ENCODE results near the gene SORCS2. TPM values are rescaled to one million over a fixed set of nuclear protein-coding genes. Genes with fewer than 3 reads are reported as not detected.

Gene SORCS2
- total and polyA plus RNA-seq, 2 of the 8 experiments (the other 6 are each of a cell fraction or from before 2014, with no cell fraction given): 0.36 to 1.8 TPM

GRCh38 chr4:7777017-7777710, 584.8 kb downstream of the SORCS2 start:
- 91% methylated on average over 17 of the region's 17 CpGs; no CpG with 5 or more reads in 1 of the 2 experiments for WGBS, 2 experiments (ENCODE audit: extremely low coverage in 1 of 2, insufficient coverage in 1 of 2, insufficient read length in 1 of 2, insufficient replicate concordance in 2 of 2, low coverage in 1 of 2, low lambda C conversion rate in 2 of 2, missing lambda C conversion rate in 1 of 2)
- TF ChIP-seq CREB1 (IDR thresholded peaks at IDR 0.05) (no peak), NANOG (IDR thresholded peaks at IDR 0.05; ENCODE audit: insufficient read depth, low read depth, low read length, poor library complexity, severe bottlenecking) (no peak), FOSL1 (IDR thresholded peaks at IDR 0.05; ENCODE audit: insufficient read depth, low read depth, low read length) (no peak), CTCF (IDR thresholded peaks at IDR 0.05; ENCODE audit: control extremely low read depth in 1 of 3, insufficient read depth in 1 of 3, low read depth in 1 of 3, low read length in 3 of 3) (no peak), RFX5 (IDR thresholded peaks at IDR 0.05; ENCODE audit: borderline replicate concordance, low read depth, low read length) (no peak), YY1 (IDR thresholded peaks at IDR 0.05; ENCODE audit: low read depth, low read length) (no peak), BCL11A (IDR thresholded peaks at IDR 0.05; ENCODE audit: low read depth in 2 of 2, low read length in 2 of 2) (no peak), CBX5 (IDR thresholded peaks at IDR 0.05; ENCODE audit: low read depth, low read length) (no peak), ATF3 (IDR thresholded peaks at IDR 0.05; ENCODE audit: insufficient read depth, low read depth, low read length) (no peak), POLR2AphosphoS5 (IDR thresholded peaks at IDR 0.05; ENCODE audit: low read depth, low read length) (no peak)

More at GRCh38 chr4:7777017-7777710, 584.8 kb downstream of the SORCS2 start:
- CTCF ChIA-PET (ENCODE audit: partially characterized antibody): interaction anchor here (1.2 to 2.3 kb wide), 2 partner anchors 23 to 67 kb away, joined by 3 to 8 read pairs; no protein-coding TSS in a partner anchor
- no peak overlapping the region for H3K9ac ChIP-seq (replicated peaks in 1 of 4; ENCODE audit: extremely low read depth in 1 of 4, low read depth in 3 of 4, low read length in 3 of 4)
- no peak overlapping the region for H3K56ac ChIP-seq (replicated peaks; ENCODE audit: insufficient read length, low read depth, low read length)
- H3K23me2 ChIP-seq (ENCODE audit: low read depth, low read length): no peaks in the 10 kb centered on the region
- POLR2A ChIA-PET (ENCODE audit: partially characterized antibody): no interaction called here
- H2BK15ac ChIP-seq (ENCODE audit: low read length): no peak overlapping the region
- DNase-seq (ENCODE audit: low read depth in 1 of 2, low spot score in 2 of 2) (no peak), FAIRE-seq (no peak)
- H2BK12ac ChIP-seq (ENCODE audit: low read depth, low read length): no peak overlapping the region
- no peak overlapping the region for H4K5ac ChIP-seq (ENCODE audit: insufficient read length, low read depth, low read length)
- no peaks in the 10 kb centered on the region for H3K27me3 ChIP-seq (replicated peaks in 1 of 4; ENCODE audit: control insufficient read depth in 3 of 4, extremely low read depth in 1 of 4, insufficient read depth in 3 of 4, low read length in 3 of 4)
- no peak overlapping the region for H4K8ac ChIP-seq (ENCODE audit: extremely low read depth, insufficient read depth, low read length)
- H2AK5ac ChIP-seq (ENCODE audit: low read depth, low read length): no peak overlapping the region
- peaks cover 0 to 15% (median 4%) of the 10 kb centered on the region in 4 experiments; a peak in 3 of 8 replicates for H3K36me3 ChIP-seq (ENCODE audit: control insufficient read depth in 2 of 4, insufficient read depth in 4 of 4, low read length in 3 of 4)
- no peaks in the 10 kb centered on the region for H4K20me1 ChIP-seq (replicated peaks in 1 of 2; ENCODE audit: control insufficient read depth in 1 of 2, insufficient read depth in 2 of 2, low read length in 2 of 2)
- no peak overlapping the region for H4K91ac ChIP-seq (replicated peaks; ENCODE audit: insufficient read length, low read length)
- H3K4me1 ChIP-seq (replicated peaks in 1 of 4; ENCODE audit: control insufficient read depth in 3 of 4, insufficient read depth in 4 of 4, low read length in 3 of 4): peaks cover 0 to 4% (median 0%) of the 10 kb centered on the region in 4 experiments; a peak in 1 of 7 replicates
- no peak overlapping the region for H3K4ac ChIP-seq (replicated peaks; ENCODE audit: insufficient read length, low read depth, low read length)
- H2AFZ ChIP-seq (ENCODE audit: low read length): no peak overlapping the region
- H3K14ac ChIP-seq (ENCODE audit: insufficient read length): no peak overlapping the region
- H3K79me2 ChIP-seq (ENCODE audit: control insufficient read depth in 1 of 2, insufficient read depth in 2 of 2, low read length in 2 of 2): no peaks in the 10 kb centered on the region
- no peak overlapping the region for H2BK20ac ChIP-seq (ENCODE audit: low read length)
- no peaks in the 10 kb centered on the region for H3K9me3 ChIP-seq (ENCODE audit: insufficient read depth in 2 of 2, low read depth in 1 of 2, low read length in 1 of 2)
- H3K4me3 ChIP-seq (ENCODE audit: extremely low read depth in 1 of 4, insufficient read depth in 2 of 4, low read depth in 3 of 4, low read length in 4 of 4): no peak overlapping the region
- H3K23ac ChIP-seq (ENCODE audit: insufficient read length): no peak overlapping the region
- no peak overlapping the region for H2BK5ac ChIP-seq (ENCODE audit: low read depth, low read length)
- no peak overlapping the region for H2BK120ac ChIP-seq (replicated peaks; ENCODE audit: low read depth, low read length)
- H3K79me1 ChIP-seq (ENCODE audit: low read depth, low read length): no peaks in the 10 kb centered on the region
- no peak overlapping the region for H3K27ac ChIP-seq (ENCODE audit: low read depth, low read length)
- H3K18ac ChIP-seq (ENCODE audit: extremely low read depth, low read length): no peak overlapping the region
- no peak overlapping the region for H3K4me2 ChIP-seq (ENCODE audit: insufficient read depth in 1 of 2, low read depth in 2 of 2, low read length in 2 of 2)
